Kidney (tissue), 14 donors: ENCODE measurements around the gene GABRA1. TPM values are rescaled to one million over a fixed set of nuclear protein-coding genes. Genes with fewer than 3 reads are reported as not detected.

Source experiments
- DNase-seq, 5 donors: peaks; one replicate each; pipeline ENCODE4 v3.0.0-alpha.2; 2013 to 2020
- FAIRE-seq: peaks from 2 replicates; lab custom pipeline; 2012; peaks lifted over from hg19 to GRCh38; lab: Jason Lieb, UNC
- H3K27ac ChIP-seq, 2 donors: one replicate each; pipeline ENCODE4 v1.7.0; 2013; ENCODE audit warnings: low read depth in 2 of 2, low read length in 2 of 2, inconsistent platforms in 1 of 2
- H3K27me3 ChIP-seq: one replicate; pipeline ENCODE4 v1.7.1; 2013; ENCODE audit warnings: low read length, inconsistent platforms; ENCODE audit not compliant: control insufficient read depth, insufficient read depth
- H3K36me3 ChIP-seq, 3 donors: one replicate each; pipeline versions ENCODE4 v1.7.0 to v1.7.1; 2013; ENCODE audit warnings: low read length in 3 of 3, control low read depth in 1 of 3, inconsistent platforms in 1 of 3; ENCODE audit not compliant: insufficient read depth in 3 of 3, control insufficient read depth in 2 of 3
- H3K4me1 ChIP-seq, 3 donors: one replicate each; pipeline versions ENCODE4 v1.7.0 to v1.7.1; 2013; ENCODE audit warnings: low read length in 3 of 3, inconsistent platforms in 1 of 3, low read depth in 1 of 3; ENCODE audit not compliant: control insufficient read depth in 2 of 3, insufficient read depth in 2 of 3
- H3K4me3 ChIP-seq, 3 donors: one replicate each; pipeline versions ENCODE4 v1.7.0 to v1.8.1; 2013; ENCODE audit warnings: low read length in 3 of 3, control low read depth in 1 of 3, inconsistent platforms in 1 of 3
- H3K9ac ChIP-seq, 3 donors: one replicate each; pipeline versions ENCODE4 v1.7.0 to v1.7.1; 2013; ENCODE audit warnings: low read length in 3 of 3, control low read depth in 1 of 3, inconsistent platforms in 1 of 3
- H3K9me3 ChIP-seq, 3 donors: one replicate each; pipeline versions ENCODE4 v1.7.0 to v1.7.1; 2013; ENCODE audit warnings: low read length in 3 of 3, control low read depth in 1 of 3, inconsistent platforms in 1 of 3; ENCODE audit not compliant: control insufficient read depth in 2 of 3, insufficient read depth in 1 of 3
- CTCF ChIP-seq: IDR thresholded peaks from 3 replicates; pipeline ENCODE4 v1.5.1; 2012; ENCODE audit warnings: mild to moderate bottlenecking, moderate library complexity, borderline replicate concordance; ENCODE audit not compliant: insufficient read depth; ENCODE audit errors: extremely low read depth
- intact Hi-C: fragments of 100-400 bp; cut with DNase I; formaldehyde crosslinking; loops from one replicate; pipeline ENCODE4 v1.11.1; 2022
- polyA plus RNA-seq: library from polyadenylated mRNA; stranded (reverse); fragments of 350-450 nt; fragmentation: Illumina TruSeq; extraction: RNeasy Lipid Tissue Mini Kit (QIAGEN cat#74804); gene quantifications from one replicate; pipeline ENCODE4 v1.2.3, GENCODE V29; 2014; ENCODE audit warnings: low read depth, low replicate concordance; ENCODE audit not compliant: insufficient read depth
- total RNA-seq: library from RNA; stranded (reverse); fragmentation: NEBNext Ultra II Directional; extraction: Animal tissue kit (Norgen Biotek cat#: 25700); gene quantifications from one replicate; pipeline ENCODE4 v1.2.1, GENCODE V29; 2021
- donor health status: control.
- donor health status: control.
- donor health status: control.
- donor health status: control.
- donor health status: control.
- donor health status: DM: yes; HTN: yes; CAD: no.
- donor health status: Normal renal cell carcinoma (clear cell type).

Gene GABRA1
- total and polyA plus RNA-seq, 2 donors from 2014 or later, result not detected

- Histone ChIP-seq H3K27me3 (peaks cover 11% of the 10 kb centered on the region), H3K36me3 (no peaks in the 10 kb centered on the region), H3K9ac (no peak overlapping the region), H3K4me1 (peaks cover 0 to 2% (median 0%) of the 10 kb centered on the region in 3 donors), H3K4me3 (no peak overlapping the region), H3K9me3 (no peaks in the 10 kb centered on the region), H3K27ac (no peak overlapping the region)
- DNase-seq (peak in 4 of 5 donors; percentile 43 to 85 (median 78)), FAIRE-seq (no peak)
- intact Hi-C loops, result no loop called here
- no peak for TF ChIP-seq CTCF
Measured at GRCh38 chr5:161846746-161847145, 1.2 kb upstream of the GABRA1 start.

- Histone ChIP-seq H3K27ac (no peak overlapping the region), H3K36me3 (no peaks in the 10 kb centered on the region), H3K9me3 (no peaks in the 10 kb centered on the region), H3K4me3 (no peak overlapping the region), H3K27me3 (peaks cover 11% of the 10 kb centered on the region), H3K4me1 (peaks cover 0 to 2% (median 0%) of the 10 kb centered on the region in 3 donors), H3K9ac (no peak overlapping the region)
- peak in 1 of 5 donors; percentile 1 for DNase-seq
- no peak for TF ChIP-seq CTCF
- no peak for FAIRE-seq
- intact Hi-C loops, result no loop called here
Measured at GRCh38 chr5:161847447-161847846, 473 bp upstream of the GABRA1 start.

GRCh38 chr5:161850491-161850890 lies 2.6 kb downstream of the GABRA1 start:
- H3K27me3 ChIP-seq, result peaks cover 11% of the 10 kb centered on the region
- H3K9me3 ChIP-seq, result no peaks in the 10 kb centered on the region
- H3K27ac ChIP-seq, result no peak overlapping the region
- no peak overlapping the region for H3K4me3 ChIP-seq
- no peak for DNase-seq
- H3K9ac ChIP-seq, result no peak overlapping the region
- no peak for TF ChIP-seq CTCF
- no peak for FAIRE-seq
- intact Hi-C loops, result no loop called here
- H3K36me3 ChIP-seq, result no peaks in the 10 kb centered on the region
- H3K4me1 ChIP-seq, result peaks cover 0 to 2% (median 0%) of the 10 kb centered on the region in 3 donors

GRCh38 chr5:161851691-161852299 lies 3.9 kb downstream of the GABRA1 start:
- H3K27me3 ChIP-seq, result peaks cover 11% of the 10 kb centered on the region
- no peak for FAIRE-seq
- peaks cover 0 to 2% (median 0%) of the 10 kb centered on the region in 3 donors for H3K4me1 ChIP-seq
- no peak for DNase-seq
- no peaks in the 10 kb centered on the region for H3K9me3 ChIP-seq
- H3K36me3 ChIP-seq, result no peaks in the 10 kb centered on the region
- H3K9ac ChIP-seq, result no peak overlapping the region
- no peak overlapping the region for H3K27ac ChIP-seq
- intact Hi-C loops, result no loop called here
- TF ChIP-seq CTCF, result no peak
- no peak overlapping the region for H3K4me3 ChIP-seq
